Upper lobe of left lung (tissue), 6 donors: ENCODE measurements around the gene CASP6. TPM values are rescaled to one million over a fixed set of nuclear protein-coding genes. Genes with fewer than 3 reads are reported as not detected.

ENCODE experiments used
- ATAC-seq, 2 donors: fragments of 200-7000 bp; cut with Tn5 transposase; one replicate each; pipeline ENCODE4 v1.9.1; 2022; ENCODE audit warnings: mild to moderate bottlenecking in 2 of 2, moderate library complexity in 2 of 2; ENCODE audit not compliant: low FRiP score in 2 of 2
- DNase-seq, 2 donors: peaks; one replicate each; pipeline ENCODE4 v3.0.0-alpha.2; 2019 to 2020
- H3K27ac ChIP-seq, 4 donors: fragments of 200-600 bp; sonication (generic); one replicate each; pipeline ENCODE4 v1.5.1; 2016 to 2019
- H3K27me3 ChIP-seq, 4 donors: fragments of 200-600 bp; sonication (generic); one replicate each; pipeline ENCODE4 v1.5.1; 2017 to 2019
- H3K36me3 ChIP-seq, 4 donors: fragments of 200-600 bp; sonication (generic); one replicate each; pipeline ENCODE4 v1.5.1; 2016 to 2019
- H3K4me1 ChIP-seq, 4 donors: fragments of 200-600 bp; sonication (generic); one replicate each; pipeline ENCODE4 v1.5.1; 2018 to 2019
- H3K4me3 ChIP-seq, 4 donors: fragments of 200-600 bp; sonication (generic); one replicate each; pipeline ENCODE4 v1.5.1; 2017 to 2019; ENCODE audit warnings: mild to moderate bottlenecking in 2 of 4, moderate library complexity in 1 of 4
- H3K9me3 ChIP-seq, 4 donors: fragments of 200-600 bp; sonication (generic); one replicate each; pipeline ENCODE4 v1.5.1; 2018 to 2019
- EP300 ChIP-seq, 4 donors: sonication (generic); formaldehyde crosslinking; IDR thresholded peaks; one replicate each; pipeline ENCODE4 v1.5.1; 2017; ENCODE audit warnings: antibody characterized with exemption in 4 of 4, control low read depth in 2 of 4
- POLR2A ChIP-seq, 4 donors: fragments of 450-650 bp; IDR thresholded peaks; one replicate each; pipeline ENCODE4 v1.5.1; 2016 to 2017; ENCODE audit warnings: antibody characterized with exemption in 4 of 4, mild to moderate bottlenecking in 2 of 4
- POLR2AphosphoS5 ChIP-seq, 2 donors: sonication (generic); formaldehyde crosslinking; IDR thresholded peaks; one replicate each; pipeline ENCODE4 v1.5.1; 2017; ENCODE audit warnings: antibody characterized with exemption in 2 of 2
- WGBS, 2 donors: methylation state at CpG; one replicate each; pipeline ENCODE4 v1.1.5; 2017 to 2018; 5-methylcytosine and 5-hydroxymethylcytosine counted together
- total RNA-seq, 6 donors: library from RNA; depleted of rRNA in 4 of 6; stranded (reverse); fragments of >200 nt in 4 of 6; gene quantifications; one replicate each; pipeline versions ENCODE4 v1.1.0 to v1.2.1, GENCODE V29; 2016 to 2021
- TF ChIP-seq, protein P1 (sequence below), 6 experiments: fragments of 450-650 bp in 4 of 6; fragments of 200-600 bp in 2 of 6; sonication (generic) in 2 of 6; IDR thresholded peaks; one replicate each; pipeline ENCODE4 v1.5.1; 2016 to 2019; ENCODE audit warnings: antibody characterized with exemption in 6 of 6
- donor health status: DM: no; HTN: no; CAD: no; lungs with moderate emphysema.
- donor health status: DM: no; HTN: yes; CAD: no; lungs with severe emphysema.

The CASP6 gene
- total RNA-seq, 6 donors from 2014 or later = 12.1 to 29.5 (median 15.5) TPM

DNA sequence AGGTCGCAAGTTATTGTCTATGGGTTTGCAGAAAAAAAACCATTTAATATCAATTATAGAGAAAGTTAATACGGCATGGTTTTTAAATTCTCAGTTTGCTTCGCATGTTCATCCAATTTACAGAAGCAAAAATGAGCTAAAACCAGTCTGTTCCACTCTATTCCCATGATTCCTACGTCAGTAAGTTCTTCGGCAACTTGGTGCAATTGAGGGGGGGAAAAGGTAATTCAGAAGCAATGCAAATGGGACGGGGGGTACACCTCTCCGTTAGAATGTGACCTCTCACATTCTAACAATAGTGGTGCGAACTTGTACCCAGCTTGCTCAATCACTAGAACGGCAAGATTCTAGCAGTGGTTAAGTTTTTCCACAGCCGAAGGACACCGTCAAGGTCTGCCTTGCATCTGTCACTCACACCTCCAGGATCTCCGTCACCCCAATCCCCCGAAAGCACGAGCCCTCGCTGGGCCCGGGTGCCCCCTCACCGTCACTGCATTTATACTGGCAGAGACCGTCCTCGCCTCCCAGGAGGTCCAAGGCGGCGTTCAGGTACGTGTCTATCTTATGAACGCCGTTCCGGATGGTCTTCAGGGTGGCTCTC is 26.0 kb upstream of the CASP6 start:
- peak overlapping the region; percentile 76 to 87 (median 84) for H3K27ac ChIP-seq
- DNase-seq (no peak), ATAC-seq (peak in 1 of 2 donors; percentile 18)
- H3K9me3 ChIP-seq = no peaks in the 10 kb centered on the region
- 4 to 10% methylated on average over 8 to 20 of the region's 25 CpGs for WGBS, 2 donors
- no peaks in the 10 kb centered on the region for H3K27me3 ChIP-seq
- peak overlapping the region; percentile 75 to 98 (median 80) for H3K4me3 ChIP-seq
- TF ChIP-seq, protein P1, sequence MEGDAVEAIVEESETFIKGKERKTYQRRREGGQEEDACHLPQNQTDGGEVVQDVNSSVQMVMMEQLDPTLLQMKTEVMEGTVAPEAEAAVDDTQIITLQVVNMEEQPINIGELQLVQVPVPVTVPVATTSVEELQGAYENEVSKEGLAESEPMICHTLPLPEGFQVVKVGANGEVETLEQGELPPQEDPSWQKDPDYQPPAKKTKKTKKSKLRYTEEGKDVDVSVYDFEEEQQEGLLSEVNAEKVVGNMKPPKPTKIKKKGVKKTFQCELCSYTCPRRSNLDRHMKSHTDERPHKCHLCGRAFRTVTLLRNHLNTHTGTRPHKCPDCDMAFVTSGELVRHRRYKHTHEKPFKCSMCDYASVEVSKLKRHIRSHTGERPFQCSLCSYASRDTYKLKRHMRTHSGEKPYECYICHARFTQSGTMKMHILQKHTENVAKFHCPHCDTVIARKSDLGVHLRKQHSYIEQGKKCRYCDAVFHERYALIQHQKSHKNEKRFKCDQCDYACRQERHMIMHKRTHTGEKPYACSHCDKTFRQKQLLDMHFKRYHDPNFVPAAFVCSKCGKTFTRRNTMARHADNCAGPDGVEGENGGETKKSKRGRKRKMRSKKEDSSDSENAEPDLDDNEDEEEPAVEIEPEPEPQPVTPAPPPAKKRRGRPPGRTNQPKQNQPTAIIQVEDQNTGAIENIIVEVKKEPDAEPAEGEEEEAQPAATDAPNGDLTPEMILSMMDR (IDR thresholded peaks at IDR 0.05) = no peak
- TF ChIP-seq EP300 (IDR thresholded peaks at IDR 0.05) (no peak), POLR2AphosphoS5 (IDR thresholded peaks at IDR 0.05) (no peak), POLR2A (IDR thresholded peaks at IDR 0.05) (no peak)
- peaks cover 0 to 21% (median 8%) of the 10 kb centered on the region in 4 donors for H3K4me1 ChIP-seq
- H3K36me3 ChIP-seq = no peaks in the 10 kb centered on the region

DNA sequence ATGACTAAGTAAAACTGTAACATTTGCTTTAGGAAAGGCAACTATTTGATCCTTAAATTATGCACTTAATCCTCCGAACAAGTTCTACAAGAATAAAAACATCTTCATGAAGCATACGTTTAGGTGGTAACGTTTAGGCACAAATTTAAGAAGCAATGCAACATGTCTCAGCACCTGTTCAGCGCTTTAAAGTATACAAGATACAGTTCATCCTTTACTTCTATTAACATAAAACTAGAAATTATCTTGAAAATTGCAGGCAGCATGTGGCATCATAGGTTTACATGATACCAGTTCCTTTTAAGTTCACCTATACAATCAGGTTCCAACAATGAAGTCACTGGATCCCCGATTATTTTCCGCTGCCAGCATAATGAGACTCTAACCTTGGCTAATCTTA is 25.1 kb upstream of the CASP6 start:
- DNase-seq (no peak), ATAC-seq (no peak)
- 60 to 77% methylated on average over 6 of the region's 6 CpGs for WGBS, 2 donors

DNA sequence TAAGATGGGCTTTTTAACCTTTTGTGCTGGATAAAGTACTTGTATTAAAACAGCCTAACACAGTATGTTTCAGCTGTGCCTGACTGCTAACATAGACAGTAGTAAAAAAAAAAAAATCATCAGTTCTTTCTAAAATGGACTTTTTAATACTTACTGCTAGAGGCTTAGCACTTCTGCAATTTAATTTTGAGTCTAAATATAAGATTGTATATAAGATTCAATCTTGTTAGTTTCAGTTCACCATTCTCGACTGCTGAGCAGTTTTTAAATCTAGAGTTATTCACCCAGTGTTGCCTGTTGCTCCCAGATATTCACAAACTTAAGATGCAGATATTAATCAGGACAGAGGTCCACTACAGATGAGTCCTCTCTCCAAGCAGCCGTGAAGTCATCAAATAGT is 19.9 kb upstream of the CASP6 start:
- Histone ChIP-seq H3K27me3 (no peaks in the 10 kb centered on the region), H3K27ac (no peak overlapping the region), H3K4me1 (peaks cover 0 to 4% (median 2%) of the 10 kb centered on the region in 4 donors), H3K36me3 (no peaks in the 10 kb centered on the region), H3K4me3 (no peak overlapping the region), H3K9me3 (no peaks in the 10 kb centered on the region)
- DNase-seq = no peak
- WGBS, 2 donors = 83 to 88% methylated on average over 2 of the region's 2 CpGs
- no peak for TF ChIP-seq POLR2AphosphoS5 (IDR thresholded peaks at IDR 0.05)
- TF ChIP-seq EP300 (IDR thresholded peaks at IDR 0.05) = no peak
- TF ChIP-seq POLR2A (IDR thresholded peaks at IDR 0.05) = no peak
- TF ChIP-seq, protein P1 (IDR thresholded peaks at IDR 0.05) = no peak
- no peak for ATAC-seq

More for the DNA sequence above, 25.1 kb upstream of the CASP6 start:
- peaks cover 0 to 21% (median 8%) of the 10 kb centered on the region in 4 donors for H3K4me1 ChIP-seq
- no peaks in the 10 kb centered on the region for H3K9me3 ChIP-seq
- H3K27me3 ChIP-seq = no peaks in the 10 kb centered on the region
- no peak for TF ChIP-seq POLR2A (IDR thresholded peaks at IDR 0.05)
- no peak for TF ChIP-seq POLR2AphosphoS5 (IDR thresholded peaks at IDR 0.05)
- TF ChIP-seq, protein P1 (IDR thresholded peaks at IDR 0.05) = no peak
- TF ChIP-seq EP300 (IDR thresholded peaks at IDR 0.05) = no peak
- H3K27ac ChIP-seq = no peak overlapping the region
- peak overlapping the region in 3 of 4 donors; percentile 75 to 98 (median 76) for H3K4me3 ChIP-seq
- H3K36me3 ChIP-seq = no peaks in the 10 kb centered on the region

DNA sequence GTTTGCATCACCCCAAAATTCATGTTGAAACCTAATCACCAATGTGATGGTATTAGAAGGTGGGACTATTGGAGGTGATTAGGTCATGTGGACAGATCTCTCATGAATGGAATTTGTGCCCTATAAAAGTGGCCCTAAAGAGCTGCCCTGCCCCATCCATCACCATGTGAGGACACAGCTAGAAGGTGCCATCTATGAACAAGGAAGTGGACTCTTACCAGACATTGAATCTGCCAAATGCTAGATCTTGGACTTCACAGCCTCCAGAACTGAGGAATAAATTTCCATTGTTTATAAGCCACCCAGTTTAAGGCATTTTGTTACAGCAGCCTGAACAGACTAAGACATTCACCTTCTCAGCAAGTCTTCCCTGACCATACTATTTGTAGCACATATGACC is 19.1 kb upstream of the CASP6 start:
- ATAC-seq (no peak), DNase-seq (no peak)
- no peaks in the 10 kb centered on the region for H3K9me3 ChIP-seq
- no peaks in the 10 kb centered on the region for H3K4me1 ChIP-seq
- H3K36me3 ChIP-seq = peaks cover 0 to 1% (median 0%) of the 10 kb centered on the region in 4 donors
- TF ChIP-seq, protein P1 (IDR thresholded peaks at IDR 0.05) = no peak
- TF ChIP-seq POLR2AphosphoS5 (IDR thresholded peaks at IDR 0.05) = no peak
- no peak for TF ChIP-seq EP300 (IDR thresholded peaks at IDR 0.05)
- TF ChIP-seq POLR2A (IDR thresholded peaks at IDR 0.05) = no peak
- H3K27me3 ChIP-seq = no peaks in the 10 kb centered on the region
- H3K4me3 ChIP-seq = no peak overlapping the region
- H3K27ac ChIP-seq = no peak overlapping the region

DNA sequence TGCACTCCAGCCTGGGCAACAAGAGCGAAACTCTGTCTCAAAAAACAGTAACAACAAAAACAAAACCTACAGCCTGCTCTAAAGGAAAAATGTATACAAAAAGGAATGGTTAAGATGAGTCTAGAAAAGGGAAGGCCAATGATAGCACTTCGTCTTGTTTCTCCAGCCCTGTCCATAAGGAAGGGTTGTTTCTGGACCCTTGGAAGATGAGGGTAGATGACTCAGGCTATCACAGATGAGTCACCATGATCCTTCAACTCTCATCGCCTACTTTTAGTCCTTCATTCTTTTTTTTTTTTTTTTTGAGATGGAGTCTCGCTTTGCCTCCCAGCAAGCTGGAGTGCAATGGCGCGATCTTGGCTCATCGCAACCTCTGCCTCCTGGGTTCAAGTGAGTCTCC is 17.8 kb upstream of the CASP6 start:
- no peaks in the 10 kb centered on the region for H3K4me1 ChIP-seq
- ATAC-seq (no peak), DNase-seq (no peak)
- no peaks in the 10 kb centered on the region for H3K9me3 ChIP-seq
- TF ChIP-seq EP300 (IDR thresholded peaks at IDR 0.05) (no peak), POLR2AphosphoS5 (IDR thresholded peaks at IDR 0.05) (no peak), POLR2A (IDR thresholded peaks at IDR 0.05) (no peak)
- TF ChIP-seq, protein P1 (IDR thresholded peaks at IDR 0.05) = no peak
- 92 to 98% methylated on average over 7 of the region's 7 CpGs for WGBS, 2 donors
- peaks cover 3 to 14% (median 4%) of the 10 kb centered on the region in 4 donors for H3K36me3 ChIP-seq
- no peaks in the 10 kb centered on the region for H3K27me3 ChIP-seq
- H3K4me3 ChIP-seq = no peak overlapping the region
- H3K27ac ChIP-seq = no peak overlapping the region
